ENCODE measurements around the gene OR51M1.

DNA sequence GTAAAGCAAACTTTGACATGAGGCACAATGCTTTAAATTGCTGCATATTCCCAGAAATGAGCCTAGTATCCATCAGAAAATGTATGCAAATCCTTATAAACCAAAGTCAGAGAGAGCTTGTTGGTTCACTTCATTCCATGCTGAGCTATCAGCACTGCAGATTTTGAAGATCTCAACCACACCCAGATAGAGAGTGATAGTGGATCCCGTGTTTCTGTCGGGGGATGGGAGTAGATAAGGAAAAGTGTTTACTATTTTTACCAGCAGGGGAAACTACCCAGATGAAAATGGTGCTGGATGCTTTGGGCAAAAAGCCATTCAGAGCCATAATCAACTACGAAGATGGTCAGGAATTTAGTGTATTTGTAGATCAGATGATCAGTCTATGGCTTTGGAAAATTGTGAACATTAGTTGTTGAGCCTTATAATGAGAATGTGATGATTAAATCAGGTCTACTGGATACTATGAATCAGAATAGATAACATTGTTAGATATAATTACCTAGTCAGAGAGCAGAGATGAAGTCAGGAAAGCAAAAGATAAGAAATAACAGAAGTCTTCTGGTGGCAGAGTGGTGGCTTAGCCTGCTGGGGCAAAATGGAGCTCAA lies 21.5 kb upstream of the OR51M1 start:
- TF ChIP-seq, protein P1, sequence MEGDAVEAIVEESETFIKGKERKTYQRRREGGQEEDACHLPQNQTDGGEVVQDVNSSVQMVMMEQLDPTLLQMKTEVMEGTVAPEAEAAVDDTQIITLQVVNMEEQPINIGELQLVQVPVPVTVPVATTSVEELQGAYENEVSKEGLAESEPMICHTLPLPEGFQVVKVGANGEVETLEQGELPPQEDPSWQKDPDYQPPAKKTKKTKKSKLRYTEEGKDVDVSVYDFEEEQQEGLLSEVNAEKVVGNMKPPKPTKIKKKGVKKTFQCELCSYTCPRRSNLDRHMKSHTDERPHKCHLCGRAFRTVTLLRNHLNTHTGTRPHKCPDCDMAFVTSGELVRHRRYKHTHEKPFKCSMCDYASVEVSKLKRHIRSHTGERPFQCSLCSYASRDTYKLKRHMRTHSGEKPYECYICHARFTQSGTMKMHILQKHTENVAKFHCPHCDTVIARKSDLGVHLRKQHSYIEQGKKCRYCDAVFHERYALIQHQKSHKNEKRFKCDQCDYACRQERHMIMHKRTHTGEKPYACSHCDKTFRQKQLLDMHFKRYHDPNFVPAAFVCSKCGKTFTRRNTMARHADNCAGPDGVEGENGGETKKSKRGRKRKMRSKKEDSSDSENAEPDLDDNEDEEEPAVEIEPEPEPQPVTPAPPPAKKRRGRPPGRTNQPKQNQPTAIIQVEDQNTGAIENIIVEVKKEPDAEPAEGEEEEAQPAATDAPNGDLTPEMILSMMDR (IDR thresholded peaks at IDR 0.05; ENCODE audit: low read length), result no peak
- TF ChIP-seq EZH2phosphoT487 (IDR thresholded peaks at IDR 0.05; ENCODE audit: low read length) (no peak), EZH2 (optimal IDR thresholded peaks at IDR 0.05; ENCODE audit: low read depth, low read length) (no peak)

Data from MM.1S (cell line).